ENCODE results near the gene RPS6KB2.

GRCh38 chr11:67415501-67416304 lies 12.6 kb upstream of the RPS6KB2 start, which contains the start of gene CARNS1:
- TF ChIP-seq REST (IDR thresholded peaks at IDR 0.05; ENCODE audit: insufficient read depth in 1 of 2, low read depth in 2 of 2, low read length in 2 of 2) (no peak), FOXP2 (optimal IDR thresholded peaks at IDR 0.05; ENCODE audit: borderline replicate concordance, extremely low read depth, extremely low read length, insufficient read depth) (no peak), TAF1 (IDR thresholded peaks at IDR 0.05; ENCODE audit: borderline replicate concordance, insufficient read depth, low read length) (no peak), POLR2AphosphoS5 (IDR thresholded peaks at IDR 0.05; ENCODE audit: low read depth, low read length) (no peak), SIN3A (IDR thresholded peaks at IDR 0.05; ENCODE audit: borderline replicate concordance, insufficient read depth, low read length) (no peak)
